GM23338 (cell line): Measurements from ENCODE around the gene CACNA2D3. TPM values are rescaled to one million over a fixed set of nuclear protein-coding genes. Genes with fewer than 3 reads are reported as not detected.

ENCODE experiments used
- ATAC-seq: fragments of 200-7000 bp; cut with Tn5 transposase; 3 replicates; pipeline ENCODE4 v1.9.1; 2020
- DNase-seq: peaks from one replicate; pipeline ENCODE4 v3.0.0-alpha.2; 2015; ENCODE audit warnings: low spot score
- H2AFZ ChIP-seq: fragments of 200-600 bp; sonication (generic); 2 replicates; pipeline ENCODE4 v1.8.0; 2016; ENCODE audit warnings: antibody characterized with exemption, mild to moderate bottlenecking, moderate library complexity
- H3F3A ChIP-seq: fragments of 200-600 bp; sonication (generic); replicated peaks from 2 replicates; pipeline ENCODE4 v1.8.0; 2017; ENCODE audit warnings: antibody characterized with exemption, mixed run types, low read depth
- H3K27ac ChIP-seq: fragments of 200-600 bp; sonication (generic); 2 replicates; pipeline ENCODE4 v1.6.1; 2016; ENCODE audit warnings: low read depth
- H3K27me3 ChIP-seq: fragments of 200-600 bp; sonication (generic); 2 replicates; pipeline ENCODE4 v1.8.0; 2016; ENCODE audit warnings: mild to moderate bottlenecking, mixed run types, moderate library complexity; ENCODE audit not compliant: insufficient read depth
- H3K36me3 ChIP-seq: fragments of 200-600 bp; sonication (generic); 2 replicates; pipeline ENCODE4 v1.8.0; 2016; ENCODE audit warnings: mild to moderate bottlenecking; ENCODE audit not compliant: insufficient read depth
- H3K4me1 ChIP-seq: fragments of 200-600 bp; sonication (generic); 2 replicates; pipeline ENCODE4 v1.8.0; 2016; ENCODE audit warnings: mild to moderate bottlenecking, moderate library complexity; ENCODE audit not compliant: insufficient read depth
- H3K4me2 ChIP-seq: fragments of 200-600 bp; sonication (generic); 2 replicates; pipeline ENCODE4 v1.7.1; 2017; ENCODE audit warnings: mixed run types
- H3K4me3 ChIP-seq: fragments of 200-600 bp; sonication (generic); 2 replicates; pipeline ENCODE4 v1.6.1; 2016; ENCODE audit warnings: mixed run types
- H3K79me2 ChIP-seq: fragments of 200-600 bp; sonication (generic); replicated peaks from 2 replicates; pipeline ENCODE4 v1.8.0; 2017; ENCODE audit warnings: mild to moderate bottlenecking; ENCODE audit not compliant: insufficient read depth
- H3K9me2 ChIP-seq: fragments of 200-600 bp; sonication (generic); 2 replicates; pipeline ENCODE4 v1.8.0; 2017; ENCODE audit not compliant: insufficient read depth
- H4K20me1 ChIP-seq: fragments of 200-600 bp; sonication (generic); replicated peaks from 2 replicates; pipeline ENCODE4 v1.8.0; 2017; ENCODE audit warnings: mild to moderate bottlenecking; ENCODE audit not compliant: insufficient read depth
- H3K27ac Mint-ChIP-seq: 2 replicates; pipeline ENCODE4 v1.8.0; 2020; ENCODE audit warnings: inconsistent platforms, mild to moderate bottlenecking, moderate library complexity, mixed read lengths
- H3K27me3 Mint-ChIP-seq: 3 replicates; pipeline ENCODE4 v1.8.0; 2022; ENCODE audit warnings: low read depth, mild to moderate bottlenecking, moderate library complexity, mixed read lengths, inconsistent platforms; ENCODE audit not compliant: insufficient read depth, poor library complexity
- H3K36me3 Mint-ChIP-seq: 3 replicates; pipeline ENCODE4 v1.8.0; 2021; ENCODE audit warnings: low read depth, mild to moderate bottlenecking, inconsistent platforms, moderate library complexity, mixed read lengths
- H3K4me1 Mint-ChIP-seq: 3 replicates; pipeline ENCODE4 v1.8.0; 2020; ENCODE audit warnings: mild to moderate bottlenecking, inconsistent platforms, mixed read lengths
- H3K4me3 Mint-ChIP-seq: 3 replicates; pipeline ENCODE4 v1.8.0; 2021; ENCODE audit warnings: moderate library complexity, mild to moderate bottlenecking, inconsistent platforms, mixed read lengths
- H3K9me3 Mint-ChIP-seq: 3 replicates; pipeline ENCODE4 v1.8.0; 2020; ENCODE audit warnings: moderate library complexity, mild to moderate bottlenecking, inconsistent platforms, mixed read lengths
- CREB1 ChIP-seq: fragments of 250-450 bp; sonication (Bioruptor Pico); IDR thresholded peaks from 2 replicates; pipeline ENCODE4 v1.5.0; 2020; ENCODE audit warnings: low read depth, mild to moderate bottlenecking, moderate library complexity
- ETS1 ChIP-seq: IDR thresholded peaks from 2 replicates; pipeline ENCODE4 v1.6.1; 2016; ENCODE audit warnings: antibody characterized with exemption
- EZH2 ChIP-seq: fragments of 200-600 bp; sonication (generic); IDR thresholded peaks from one replicate; pipeline ENCODE4 v1.8.0; 2017; ENCODE audit warnings: antibody characterized with exemption, mild to moderate bottlenecking, low read depth; ENCODE audit not compliant: unreplicated experiment
- EZH2phosphoT487 ChIP-seq: fragments of 200-600 bp; sonication (generic); IDR thresholded peaks from one replicate; pipeline ENCODE4 v1.8.1; 2018; ENCODE audit warnings: antibody characterized with exemption; ENCODE audit not compliant: unreplicated experiment
- NANOG ChIP-seq: IDR thresholded peaks from 2 replicates; pipeline ENCODE4 v1.6.1; 2016; ENCODE audit warnings: antibody characterized with exemption, borderline replicate concordance
- REST ChIP-seq: IDR thresholded peaks from one replicate; pipeline ENCODE4 v1.6.1; 2018; ENCODE audit warnings: antibody characterized with exemption; ENCODE audit not compliant: unreplicated experiment
- STAT1 ChIP-seq: IDR thresholded peaks from one replicate; pipeline ENCODE4 v1.6.1; 2016; ENCODE audit warnings: antibody characterized with exemption; ENCODE audit not compliant: unreplicated experiment
- ZNF114 ChIP-seq: fragments of 250-450 bp; sonication (Bioruptor Pico); IDR thresholded peaks from 2 replicates; pipeline ENCODE4 v1.5.0; 2020; ENCODE audit warnings: mild to moderate bottlenecking, moderate library complexity
- ZNF331 ChIP-seq: fragments of 250-450 bp; sonication (Bioruptor Pico); IDR thresholded peaks from 2 replicates; pipeline ENCODE4 v1.5.0; 2020; ENCODE audit warnings: low read depth, mild to moderate bottlenecking, moderate library complexity
- polyA plus RNA-seq: library from polyadenylated mRNA; unstranded; fragments of >200 nt; fragmentation: Nextera tagmentation; extraction: Ambion mirVana; gene quantifications from 2 replicates; pipeline ENCODE4 v1.2.1, GENCODE V29; 2016
- total RNA-seq: library from RNA; depleted of rRNA; stranded (reverse); fragments of >200 nt; shearing (Covaris generic); gene quantifications from 2 replicates; pipeline ENCODE4 v1.2.3, GENCODE V29; 2014

Gene CACNA2D3
- total and polyA plus RNA-seq, 2 experiments from 2014 or later: 2.2 to 2.3 TPM

- no peak overlapping the region for H3K4me3 Mint-ChIP-seq
- H3K27ac Mint-ChIP-seq: no peak overlapping the region
Measured at GRCh38 chr3:54858093-54858785, 735.9 kb downstream of the CACNA2D3 start.

GRCh38 chr3:54859184-54859583, 736.8 kb downstream of the CACNA2D3 start:
- Histone ChIP-seq H3K4me3 (no peak overlapping the region), H3K27me3 (no peaks in the 10 kb centered on the region), H3K36me3 (no peaks in the 10 kb centered on the region), H3K9me2 (peaks cover 16% of the 10 kb centered on the region; the same call in 1 of the 2 replicates), H2AFZ (no peak overlapping the region), H3K79me2 (no peaks in the 10 kb centered on the region), H3K4me1 (peaks cover 20% of the 10 kb centered on the region), H3K4me2 (no peak overlapping the region; the same call in 1 of the 2 replicates), H4K20me1 (no peaks in the 10 kb centered on the region), H3F3A (no peaks in the 10 kb centered on the region), H3K27ac (no peak overlapping the region)
- Mint-ChIP-seq H3K4me1 (peaks cover 43% of the 10 kb centered on the region), H3K9me3 (no peaks in the 10 kb centered on the region), H3K4me3 (no peak overlapping the region), H3K36me3 (no peaks in the 10 kb centered on the region), H3K27ac (no peak overlapping the region), H3K27me3 (peaks cover 5% of the 10 kb centered on the region)
- DNase-seq (no peak), ATAC-seq (no peak)
- no peak for TF ChIP-seq EZH2
- no peak for TF ChIP-seq ZNF114 (CRISPR knock-in tag)

More at GRCh38 chr3:54858093-54858785, 735.9 kb downstream of the CACNA2D3 start:
- DNase-seq (peak; percentile 38), ATAC-seq (peak; percentile 38)
- Histone ChIP-seq H3K27me3 (no peaks in the 10 kb centered on the region), H3K27ac (no peak overlapping the region), H4K20me1 (no peaks in the 10 kb centered on the region), H3K4me2 (peak overlapping the region; percentile 17), H3K36me3 (no peaks in the 10 kb centered on the region), H2AFZ (no peak overlapping the region), H3K79me2 (no peaks in the 10 kb centered on the region), H3K9me2 (peaks cover 16% of the 10 kb centered on the region; the same call in 1 of the 2 replicates), H3F3A (no peaks in the 10 kb centered on the region), H3K4me3 (no peak overlapping the region), H3K4me1 (peaks cover 23% of the 10 kb centered on the region)
- TF ChIP-seq ZNF114 (CRISPR knock-in tag): no peak
- TF ChIP-seq CREB1 (CRISPR knock-in tag): no peak
- TF ChIP-seq ZNF331: no peak
- no peak for TF ChIP-seq EZH2phosphoT487
- TF ChIP-seq EZH2: no peak
- no peak for TF ChIP-seq NANOG
- TF ChIP-seq STAT1: no peak
- Mint-ChIP-seq H3K36me3 (no peaks in the 10 kb centered on the region), H3K4me1 (peaks cover 47% of the 10 kb centered on the region), H3K27me3 (peaks cover 5% of the 10 kb centered on the region), H3K9me3 (no peaks in the 10 kb centered on the region)

- peaks cover 34% of the 10 kb centered on the region for H3K4me1 Mint-ChIP-seq
- H3K36me3 Mint-ChIP-seq: no peaks in the 10 kb centered on the region
- Histone ChIP-seq H2AFZ (no peak overlapping the region), H3K4me1 (peaks cover 20% of the 10 kb centered on the region), H3K36me3 (no peaks in the 10 kb centered on the region), H3K27me3 (no peaks in the 10 kb centered on the region), H3K4me2 (no peak overlapping the region), H3K27ac (no peak overlapping the region), H4K20me1 (no peaks in the 10 kb centered on the region), H3K9me2 (peaks cover 16% of the 10 kb centered on the region; the same call in 1 of the 2 replicates), H3K79me2 (no peaks in the 10 kb centered on the region), H3F3A (no peaks in the 10 kb centered on the region), H3K4me3 (no peak overlapping the region)
- H3K9me3 Mint-ChIP-seq: no peaks in the 10 kb centered on the region
- H3K27ac Mint-ChIP-seq: no peak overlapping the region; the same call in 1 of the 2 replicates
- H3K4me3 Mint-ChIP-seq: no peak overlapping the region
- H3K27me3 Mint-ChIP-seq: peaks cover 2% of the 10 kb centered on the region
- DNase-seq (no peak), ATAC-seq (no peak)
- TF ChIP-seq REST (no peak), ETS1 (no peak), EZH2 (no peak)
Measured at GRCh38 chr3:54861248-54862067, 739.1 kb downstream of the CACNA2D3 start.
